Pons (tissue), 1 donor: ENCODE data around the gene ADAM8.

Experiments
- DNase-seq: peaks from one replicate; pipeline ENCODE4 v3.0.0-alpha.2; 2016; ENCODE audit warnings: low spot score

Gene ADAM8

GRCh38 chr10:133212853-133213494 is 63.7 kb downstream of the ADAM8 start:
- no peak for DNase-seq
